Stimulated activated CD4-positive, alpha-beta T cell treated with anti-CD3 and anti-CD28 coated beads, Interleukin-2, amount 100 ng/mL, for 4 hours (primary cell): ENCODE data around the gene NET1.
"Not testable (repeated sequence)": the region's sequence is repeated elsewhere in the genome, so short reads cannot be mapped to it uniquely, and the experiment has no call there.

Experiments
- DNase-seq: peaks from one replicate; pipeline ENCODE4 v3.0.0-alpha.2; 2020; ENCODE audit warnings: low read depth

Gene NET1

GRCh38 chr10:5466451-5467206, 54.3 kb downstream of the NET1 start:
- DNase-seq = no peak

- DNase-seq = no peak
Measured at GRCh38 chr10:5467207-5467535, 54.8 kb downstream of the NET1 start.

GRCh38 chr10:5467634-5468255, 55.4 kb downstream of the NET1 start:
- DNase-seq = no peak

- DNase-seq = no peak
Measured at GRCh38 chr10:5468262-5469106, 56.1 kb downstream of the NET1 start.

GRCh38 chr10:5469353-5470061, 57.1 kb downstream of the NET1 start:
- DNase-seq = no peak

GRCh38 chr10:5470062-5470751, 57.9 kb downstream of the NET1 start:
- no peak for DNase-seq

- not testable (repeated sequence) for DNase-seq
Measured at GRCh38 chr10:5474642-5475041, 62.3 kb downstream of the NET1 start.

GRCh38 chr10:5475088-5475487, 62.7 kb downstream of the NET1 start:
- not testable (repeated sequence) for DNase-seq

- not testable (repeated sequence) for DNase-seq
Measured at GRCh38 chr10:5475974-5476807, 63.8 kb downstream of the NET1 start.

- no peak for DNase-seq
Measured at GRCh38 chr10:5476918-5477525, 64.7 kb downstream of the NET1 start.

- DNase-seq = no peak
Measured at GRCh38 chr10:5477948-5478693, 65.8 kb downstream of the NET1 start.

GRCh38 chr10:5478694-5479305, 66.4 kb downstream of the NET1 start:
- DNase-seq = no peak

- no peak for DNase-seq
Measured at GRCh38 chr10:5479481-5480161, 67.3 kb downstream of the NET1 start.

- no peak for DNase-seq
Measured at GRCh38 chr10:5480162-5480941, 68.0 kb downstream of the NET1 start.

- DNase-seq = no peak
Measured at GRCh38 chr10:5481121-5481520, 68.8 kb downstream of the NET1 start.

- no peak for DNase-seq
Measured at GRCh38 chr10:5482016-5482415, 69.7 kb downstream of the NET1 start.

- DNase-seq = no peak
Measured at GRCh38 chr10:5484205-5484604, 71.8 kb downstream of the NET1 start.

- no peak for DNase-seq
Measured at GRCh38 chr10:5485290-5485689, 72.9 kb downstream of the NET1 start.
